Measurements from ENCODE around the gene CAV3. TPM values are rescaled to one million over a fixed set of nuclear protein-coding genes. Genes with fewer than 3 reads are reported as not detected.

Gene CAV3
- total and polyA plus RNA-seq, 4 donors, result not detected

GRCh38 chr3:8738639-8739038 lies 5.0 kb downstream of the CAV3 start (continued):
- TF ChIP-seq EGR1 (IDR thresholded peaks at IDR 0.05; ENCODE audit: low read depth in 2 of 2), result no peak
- no peak for TF ChIP-seq FOXA2 (IDR thresholded peaks at IDR 0.05)

GRCh38 chr3:8739757-8740504 lies 6.3 kb downstream of the CAV3 start:
- Histone ChIP-seq H3K36me3 (ENCODE audit: control insufficient read depth in 4 of 4, insufficient read depth in 3 of 4, low read depth in 1 of 4, low read length in 3 of 4) (no peaks in the 10 kb centered on the region), H3K27me3 (ENCODE audit: control insufficient read depth in 4 of 4, insufficient read depth in 4 of 4, low read length in 3 of 4) (peaks cover 0 to 2% (median 0%) of the 10 kb centered on the region in 4 donors), H3K9me3 (ENCODE audit: control insufficient read depth in 4 of 4, low read length in 3 of 4) (no peaks in the 10 kb centered on the region), H3K4me3 (ENCODE audit: low read depth in 1 of 3, low read length in 3 of 3) (no peak overlapping the region), H3K4me1 (ENCODE audit: control insufficient read depth in 4 of 4, insufficient read depth in 4 of 4, low read length in 3 of 4) (no peaks in the 10 kb centered on the region), H3K27ac (ENCODE audit: low read depth in 1 of 2, low read length in 2 of 2) (no peak overlapping the region), H3K9ac (ENCODE audit: low read depth in 1 of 2, low read length in 2 of 2) (no peak overlapping the region)
- no peak for DNase-seq (ENCODE audit: low spot score)
- 86% methylated on average over 5 of the region's 5 CpGs for WGBS
- TF ChIP-seq MAX (IDR thresholded peaks at IDR 0.05) (no peak), RXRA (IDR thresholded peaks at IDR 0.05) (no peak), FOXA2 (IDR thresholded peaks at IDR 0.05) (no peak), ZBTB33 (IDR thresholded peaks at IDR 0.05) (no peak), EGR1 (IDR thresholded peaks at IDR 0.05; ENCODE audit: low read depth in 2 of 2) (no peak), CTCF (IDR thresholded peaks at IDR 0.05; ENCODE audit: low read depth, low read length, missing input control) (no peak), NR2F2 (IDR thresholded peaks at IDR 0.05) (no peak), SP1 (IDR thresholded peaks at IDR 0.05) (no peak), JUND (IDR thresholded peaks at IDR 0.05) (no peak), TAF1 (conservative IDR thresholded peaks at IDR 0.05) (no peak), YY1 (IDR thresholded peaks at IDR 0.05) (no peak)

GRCh38 chr3:8741581-8742261 lies 8.1 kb downstream of the CAV3 start:
- no peaks in the 10 kb centered on the region for H3K36me3 ChIP-seq (ENCODE audit: control insufficient read depth in 4 of 4, insufficient read depth in 3 of 4, low read depth in 1 of 4, low read length in 3 of 4)
- H3K27me3 ChIP-seq (ENCODE audit: control insufficient read depth in 4 of 4, insufficient read depth in 4 of 4, low read length in 3 of 4), result peaks cover 0 to 2% (median 0%) of the 10 kb centered on the region in 4 donors
- no peak overlapping the region for H3K9ac ChIP-seq (ENCODE audit: low read depth in 1 of 2, low read length in 2 of 2)
- WGBS, result 28% methylated on average over 13 of the region's 13 CpGs
- H3K4me1 ChIP-seq (ENCODE audit: control insufficient read depth in 4 of 4, insufficient read depth in 4 of 4, low read length in 3 of 4), result no peaks in the 10 kb centered on the region
- H3K9me3 ChIP-seq (ENCODE audit: control insufficient read depth in 4 of 4, low read length in 3 of 4), result no peaks in the 10 kb centered on the region
- DNase-seq (ENCODE audit: low spot score), result no peak
- H3K4me3 ChIP-seq (ENCODE audit: low read depth in 1 of 3, low read length in 3 of 3), result no peak overlapping the region
- H3K27ac ChIP-seq (ENCODE audit: low read depth in 1 of 2, low read length in 2 of 2), result no peak overlapping the region
- no peak for TF ChIP-seq NR2F2 (IDR thresholded peaks at IDR 0.05)
- TF ChIP-seq YY1 (IDR thresholded peaks at IDR 0.05), result no peak
- TF ChIP-seq SP1 (IDR thresholded peaks at IDR 0.05), result no peak
- TF ChIP-seq GABPA (IDR thresholded peaks at IDR 0.05 in 1 of 2, conservative IDR thresholded peaks at IDR 0.05 in 1 of 2), result no peak
- TF ChIP-seq JUND (IDR thresholded peaks at IDR 0.05), result no peak
- no peak for TF ChIP-seq CTCF (IDR thresholded peaks at IDR 0.05; ENCODE audit: low read depth, low read length, missing input control)
- no peak for TF ChIP-seq RXRA (IDR thresholded peaks at IDR 0.05)
- no peak for TF ChIP-seq HNF4A (conservative IDR thresholded peaks at IDR 0.05)
- no peak for TF ChIP-seq RAD21 (IDR thresholded peaks at IDR 0.05)
- no peak for TF ChIP-seq ATF3 (IDR thresholded peaks at IDR 0.05)
- no peak for TF ChIP-seq EGR1 (IDR thresholded peaks at IDR 0.05; ENCODE audit: low read depth in 2 of 2)
- no peak for TF ChIP-seq REST (IDR thresholded peaks at IDR 0.05)
- no peak for TF ChIP-seq FOXA2 (IDR thresholded peaks at IDR 0.05)
- no peak for TF ChIP-seq FOXA1 (IDR thresholded peaks at IDR 0.05)
- no peak for TF ChIP-seq MAX (IDR thresholded peaks at IDR 0.05)

Measured in liver (tissue), 9 donors.